Medulla oblongata (tissue), 1 donor: ENCODE measurements around the gene MAP4K2.
"Not testable (repeated sequence)": the region's sequence is repeated elsewhere in the genome, so short reads cannot be mapped to it uniquely, and the experiment has no call there.

Experiments
- DNase-seq: peaks from one replicate; pipeline ENCODE4 v3.0.0-alpha.2; 2015; ENCODE audit errors: extremely low spot score

The MAP4K2 gene

DNA sequence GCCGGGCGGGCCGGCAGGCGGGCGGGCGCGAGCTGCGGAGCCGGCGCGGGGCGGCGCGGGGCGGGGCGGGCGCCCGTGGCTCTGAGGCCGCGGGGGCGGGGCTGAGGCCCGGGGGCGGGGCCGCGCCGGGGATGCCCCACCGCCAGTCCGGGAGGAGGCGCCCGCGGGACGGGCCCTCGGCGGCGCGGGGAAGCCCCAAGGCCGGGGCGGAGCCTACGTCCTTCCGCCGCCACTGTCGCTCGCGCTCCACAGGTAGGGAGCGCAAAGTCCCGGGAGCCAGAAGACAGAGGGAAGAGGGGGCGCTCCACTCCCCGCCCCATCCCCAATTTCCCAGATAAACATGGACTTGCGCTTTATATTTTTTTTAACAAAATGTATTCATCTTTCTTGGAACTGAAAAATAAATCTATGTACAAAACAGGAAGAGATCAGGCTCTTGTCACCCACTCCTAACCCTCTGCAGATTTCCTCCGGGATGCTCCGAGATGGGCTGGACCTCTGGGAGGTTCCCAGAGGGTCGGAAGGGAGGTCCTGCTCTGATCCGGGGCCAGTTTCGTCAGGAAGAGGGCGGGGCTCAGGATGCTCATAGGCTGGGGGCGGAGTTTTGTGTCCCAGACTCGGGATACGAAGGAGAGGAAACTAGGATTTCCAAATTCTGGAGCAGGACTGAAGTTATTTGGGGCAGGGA, at the start of gene MAP4K2:
Gene MAP4K2, minus strand, starts transcription at position 57 of the 688 bp plus-strand sequence. CDS start 65 bp downstream, outside the sequence.
- peak; percentile 92 for DNase-seq

DNA sequence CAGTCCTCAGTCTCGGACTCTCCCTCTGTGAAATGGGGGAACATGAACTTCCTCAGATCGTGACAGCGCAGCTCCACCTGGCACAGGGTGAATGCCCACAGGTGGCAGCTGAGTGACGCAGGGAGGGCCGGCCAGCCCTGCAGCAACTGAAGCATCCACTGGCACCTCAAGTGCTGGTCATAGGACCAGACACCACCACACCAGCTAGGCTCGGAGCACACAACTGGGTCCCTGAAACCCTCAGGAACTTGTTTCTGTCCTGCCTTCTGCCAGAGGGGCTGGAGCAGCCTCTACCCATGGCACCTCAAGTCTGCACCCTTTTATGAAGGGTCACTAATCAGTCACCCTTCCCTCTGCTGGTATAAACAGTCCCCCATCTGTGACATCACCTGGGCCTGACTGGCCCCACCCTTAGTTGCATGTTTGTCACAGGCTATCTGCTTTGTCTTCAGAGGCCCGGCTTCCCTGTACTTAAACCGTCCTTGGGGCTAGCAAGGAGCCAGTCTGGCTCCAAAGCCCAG, 48.9 kb upstream of the MAP4K2 start:
- DNase-seq, result no peak

DNA sequence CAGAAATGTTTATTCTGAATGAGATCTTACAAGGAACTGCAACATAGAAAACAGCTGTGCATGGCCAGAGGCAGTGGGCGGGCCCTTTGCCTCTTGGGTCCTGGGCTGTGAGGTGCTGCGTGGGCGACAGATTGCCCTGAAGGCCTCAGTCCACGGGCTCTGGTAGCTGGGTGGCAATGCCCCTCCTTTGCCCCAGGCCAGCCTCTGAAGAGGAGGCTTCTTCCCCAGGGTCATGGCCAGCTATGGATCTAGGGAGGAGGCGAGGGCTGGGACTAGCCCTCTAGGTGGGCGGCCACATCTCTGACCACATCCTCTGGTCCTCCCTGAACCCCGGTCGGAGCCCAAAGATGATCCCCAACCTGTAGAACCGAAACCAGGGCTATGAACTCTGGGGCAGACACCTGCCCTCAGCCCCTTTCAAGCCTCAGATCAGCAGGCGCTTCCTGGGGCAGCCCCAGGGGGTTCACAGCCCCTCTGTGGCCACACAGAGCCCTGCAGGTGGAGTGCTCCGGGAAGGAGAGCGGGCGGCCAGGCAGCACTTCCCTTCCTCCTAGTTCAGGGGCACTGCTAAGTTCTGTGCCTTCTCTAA, 48.1 kb upstream of the MAP4K2 start:
- no peak for DNase-seq

DNA sequence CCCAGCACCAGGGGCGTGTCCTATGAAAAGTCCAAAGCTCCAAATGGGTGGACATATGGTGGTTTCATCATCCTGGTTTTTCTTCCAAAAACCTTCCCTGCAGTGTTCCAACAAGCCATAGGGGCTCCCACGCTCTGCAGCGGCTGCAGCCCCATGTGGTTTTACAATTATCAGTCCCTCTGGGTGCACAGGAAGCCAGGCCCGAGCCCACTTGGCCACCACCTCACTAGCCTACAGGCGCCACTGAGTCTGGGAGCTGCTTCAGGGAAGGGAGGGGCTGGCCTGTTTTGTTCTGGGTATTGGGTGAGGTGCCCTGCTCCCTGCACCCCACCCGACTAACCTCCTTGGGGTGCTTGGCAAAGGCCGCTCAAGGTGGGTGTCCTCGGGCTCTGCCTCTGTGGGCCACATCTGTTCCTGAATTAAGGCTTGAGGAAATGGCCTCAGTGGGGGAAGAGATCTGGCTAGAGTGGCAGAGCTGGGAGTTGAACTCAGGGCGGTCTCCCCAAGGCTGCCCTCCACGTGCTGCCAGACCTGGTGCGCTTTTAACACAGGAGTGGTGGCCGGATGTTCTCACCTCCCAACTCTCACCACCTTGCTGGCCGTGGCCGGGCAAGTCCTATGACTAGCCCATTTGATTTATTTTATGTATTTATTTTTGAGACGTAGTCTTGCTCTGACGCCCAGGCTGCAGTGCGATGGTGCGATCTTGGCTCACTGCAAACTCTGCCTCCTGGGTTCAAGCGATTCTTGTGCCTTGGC, 46.8 kb upstream of the MAP4K2 start:
- no peak for DNase-seq

DNA sequence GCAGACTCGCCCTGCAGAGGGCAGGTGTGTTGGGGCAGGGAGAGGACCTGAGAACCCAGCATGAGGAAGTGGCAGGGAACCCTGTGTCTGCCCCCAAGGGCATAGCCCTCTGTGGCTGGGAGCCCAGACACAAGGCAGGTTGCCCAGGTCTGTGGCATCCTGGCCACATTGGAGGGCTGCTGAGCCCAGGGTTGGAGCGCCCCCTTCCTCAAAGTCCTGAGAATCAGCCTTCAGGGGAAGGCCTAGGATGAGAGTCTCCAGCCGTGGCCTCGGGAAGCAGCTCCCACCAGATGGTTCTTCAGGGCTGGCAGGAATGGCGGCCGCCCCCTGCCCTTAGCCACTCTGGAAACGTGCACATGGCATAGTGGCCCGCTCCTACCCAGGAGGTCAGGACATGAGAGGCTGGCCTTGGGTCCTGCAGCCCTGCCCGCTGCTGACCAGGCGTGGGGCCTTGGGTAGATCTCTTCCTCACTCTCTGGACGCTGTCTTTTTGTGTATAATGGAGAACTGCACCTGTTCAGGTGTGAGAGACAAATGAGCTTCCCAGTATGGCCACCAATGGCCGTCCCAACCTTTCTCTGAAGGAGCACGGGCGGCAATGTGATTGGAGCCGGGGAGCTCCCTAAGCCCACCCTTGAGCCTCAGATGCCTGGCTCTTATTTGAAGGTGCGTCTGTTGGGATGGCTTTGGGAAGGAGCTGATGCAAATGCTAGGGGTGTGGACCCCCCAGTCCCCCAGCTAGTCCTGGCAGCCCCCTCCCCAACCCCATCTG, 46.0 kb upstream of the MAP4K2 start:
- DNase-seq, result no peak

DNA sequence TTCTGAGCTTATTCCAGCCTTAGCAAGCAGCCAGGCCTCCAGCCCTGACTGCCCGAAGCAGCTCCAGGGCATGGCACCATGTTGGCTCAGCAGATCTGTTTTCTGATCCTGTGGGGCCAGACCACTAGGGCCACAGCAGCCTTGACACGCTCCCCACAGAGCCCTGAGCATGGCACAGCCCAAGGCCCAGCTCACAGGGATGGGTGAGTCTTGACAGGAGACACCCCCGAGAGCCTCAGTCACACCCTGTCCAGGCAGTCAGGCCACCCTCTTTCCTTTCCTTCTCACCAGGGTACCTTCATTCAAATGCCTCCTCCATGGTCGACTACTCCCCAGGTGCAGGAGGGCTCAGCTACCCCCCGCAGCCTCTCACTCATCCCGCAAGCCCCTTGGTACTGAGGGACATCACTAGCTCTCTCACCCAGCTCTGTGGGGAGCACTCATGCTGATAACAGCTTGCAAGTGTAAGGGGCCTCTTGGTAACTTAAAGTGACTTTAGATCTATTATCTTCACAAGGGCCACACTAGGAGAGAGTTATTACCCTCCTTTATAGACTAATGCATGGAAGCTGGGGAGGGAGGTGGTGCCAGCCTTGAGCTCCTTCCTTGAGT, 45.3 kb upstream of the MAP4K2 start:
- DNase-seq, result no peak

DNA sequence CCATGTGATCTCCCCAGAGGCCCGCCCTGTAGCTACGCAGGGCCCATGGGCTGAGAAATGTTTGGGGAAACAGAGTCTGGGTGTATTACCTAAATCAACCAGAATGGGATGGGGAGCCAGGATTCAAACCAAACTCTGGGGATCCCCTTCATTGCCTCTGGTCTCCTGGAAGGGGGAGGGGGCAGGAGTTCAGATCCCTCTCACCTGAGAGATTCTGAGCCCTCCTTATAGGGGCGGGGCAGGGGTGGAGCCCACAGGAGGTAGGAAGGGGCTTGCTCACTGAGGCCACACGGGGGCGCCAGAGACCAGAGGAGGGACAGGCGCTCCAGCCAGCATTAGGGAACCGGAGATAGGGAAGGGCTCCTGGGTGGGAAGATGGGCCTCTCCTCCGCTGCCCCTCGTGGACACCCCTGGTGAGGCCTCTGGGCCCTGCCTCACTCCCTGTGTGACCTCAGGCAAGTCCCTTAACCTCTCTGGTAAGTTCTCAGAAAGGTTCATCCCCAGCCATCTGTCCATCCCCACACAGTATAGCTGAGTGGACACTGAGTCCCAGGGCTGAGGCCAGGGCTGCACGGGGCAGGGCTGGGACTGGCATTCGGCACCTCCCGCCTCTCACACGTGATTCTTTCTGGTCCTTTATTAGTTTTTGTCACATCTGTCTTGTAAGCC, 44.1 kb upstream of the MAP4K2 start:
- DNase-seq, result peak; percentile 95

DNA sequence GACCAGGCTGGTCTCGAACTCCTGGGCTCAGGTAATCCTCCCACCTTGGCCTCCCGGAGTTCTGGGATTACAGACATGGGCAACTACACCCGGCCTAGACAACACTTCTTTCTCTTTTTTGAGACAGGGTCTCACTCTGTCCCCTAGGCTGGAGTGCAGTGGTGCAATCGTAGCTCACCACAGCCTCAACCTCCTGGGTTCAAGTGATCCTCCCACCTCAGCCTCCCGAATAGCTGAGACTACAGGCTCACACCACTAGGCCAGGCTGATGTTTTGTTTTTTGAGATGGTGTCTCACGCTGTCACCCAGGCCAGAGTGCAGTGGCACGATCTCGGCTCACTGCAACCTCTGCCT, 42.7 kb upstream of the MAP4K2 start:
- DNase-seq, result not testable (repeated sequence)

DNA sequence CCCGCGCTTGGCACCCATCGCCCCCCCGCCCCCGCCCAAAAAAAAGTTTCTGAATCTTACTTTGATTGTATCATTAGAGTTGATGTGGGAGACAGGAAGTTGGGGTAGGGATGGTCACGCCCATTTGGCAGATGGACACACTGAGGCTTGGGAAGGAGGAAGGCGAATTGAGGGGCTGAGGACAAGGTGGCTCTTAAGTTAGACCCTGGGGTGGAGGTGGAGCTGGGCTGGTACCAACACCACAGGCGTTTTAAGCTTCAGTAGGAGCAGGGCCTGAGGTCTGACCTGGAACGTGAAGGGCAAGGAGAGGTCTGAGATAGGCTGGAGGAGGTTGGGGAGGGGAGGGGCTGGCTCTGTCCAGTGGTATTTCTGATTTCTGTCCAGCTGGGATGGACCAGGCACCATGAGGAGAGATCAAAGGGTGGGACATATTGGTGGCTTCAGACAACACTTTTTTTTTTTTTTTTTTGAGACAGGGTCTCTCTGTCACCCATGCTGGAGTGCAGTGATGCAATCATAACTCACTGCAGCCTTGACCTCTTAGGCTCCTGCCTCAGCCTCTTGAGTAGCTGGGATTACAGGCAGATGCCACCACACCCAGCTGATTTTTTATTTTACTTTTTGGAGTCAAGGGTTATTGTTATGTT, 42.2 kb upstream of the MAP4K2 start:
- DNase-seq, result no peak

DNA sequence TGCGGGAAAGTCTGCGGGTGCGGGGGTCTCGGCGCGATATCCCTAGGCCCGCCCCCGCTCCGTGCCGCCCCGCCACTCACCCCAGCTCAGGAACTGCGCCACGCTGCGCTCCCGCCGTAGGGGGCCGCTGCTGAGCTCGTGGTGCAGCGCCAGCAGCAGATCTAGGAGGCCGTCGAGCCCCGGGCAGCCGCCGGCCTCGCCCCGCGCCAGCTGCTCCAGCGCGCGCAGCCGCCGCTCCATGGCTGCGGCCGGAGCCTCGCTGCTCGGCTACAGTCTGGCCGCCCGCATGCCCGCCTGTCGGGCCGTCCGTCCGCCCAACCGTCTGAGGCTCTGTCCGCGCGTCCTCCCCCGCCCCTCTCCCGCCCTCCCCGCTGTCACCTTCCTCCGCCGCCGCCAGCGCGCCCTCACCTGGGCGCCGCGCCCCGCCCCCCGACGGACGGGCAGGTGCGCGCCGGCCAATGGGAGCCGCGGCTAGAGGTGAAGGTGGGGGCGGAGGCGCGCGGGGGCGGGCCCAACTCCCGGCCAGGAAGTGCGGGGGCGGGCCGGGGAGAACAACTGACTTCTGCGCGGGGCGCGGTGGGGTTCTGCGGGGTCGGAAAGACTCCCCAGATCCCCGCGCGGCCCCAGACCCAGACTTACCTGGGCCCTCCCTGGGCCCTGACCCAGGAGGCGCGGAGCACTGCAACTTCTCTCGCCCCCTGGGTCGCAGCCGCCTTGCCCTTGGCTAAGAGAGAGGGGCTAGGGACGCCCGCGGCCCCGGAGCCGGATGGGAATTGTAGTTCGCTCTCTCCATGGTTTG, 41.5 kb upstream of the MAP4K2 start, which contains the start of gene CDC42BPG:
Gene CDC42BPG, minus strand, starts transcription at position 324 of the 799 bp plus-strand sequence. Its CDS starts 84 bp downstream, at position 240.
- no peak for DNase-seq

DNA sequence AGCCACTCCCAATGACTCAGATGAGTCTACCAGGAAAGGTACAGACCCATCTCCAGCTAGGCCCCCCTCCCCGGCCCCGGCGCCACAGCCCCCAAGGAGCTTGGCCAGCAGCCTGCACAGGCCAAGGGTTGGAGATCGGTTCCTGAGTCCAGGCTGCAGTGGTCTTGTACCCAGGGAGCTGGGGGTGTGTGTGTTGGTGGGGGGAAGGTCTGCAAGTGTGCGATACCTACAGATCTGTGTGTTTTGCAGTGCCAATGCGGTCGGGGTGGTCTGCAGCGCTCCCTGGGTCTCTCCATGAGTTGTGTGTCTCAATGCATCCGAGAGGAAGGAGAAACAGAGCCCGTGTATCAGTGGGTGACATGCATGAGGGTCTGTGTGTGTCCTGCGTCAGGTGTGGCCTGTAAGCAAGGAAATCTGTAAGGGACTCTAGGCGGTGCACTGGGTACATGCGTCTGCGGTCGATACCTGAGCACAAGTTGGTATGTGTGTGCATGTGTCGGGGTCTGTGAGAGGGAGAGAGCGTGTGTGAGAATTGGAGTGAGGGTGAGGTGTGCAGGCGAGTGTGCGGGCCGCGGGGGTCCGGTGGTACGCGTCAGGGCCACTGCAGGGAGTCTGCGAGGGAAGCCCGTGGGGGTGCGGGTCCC, 40.8 kb upstream of the MAP4K2 start:
- DNase-seq, result no peak

DNA sequence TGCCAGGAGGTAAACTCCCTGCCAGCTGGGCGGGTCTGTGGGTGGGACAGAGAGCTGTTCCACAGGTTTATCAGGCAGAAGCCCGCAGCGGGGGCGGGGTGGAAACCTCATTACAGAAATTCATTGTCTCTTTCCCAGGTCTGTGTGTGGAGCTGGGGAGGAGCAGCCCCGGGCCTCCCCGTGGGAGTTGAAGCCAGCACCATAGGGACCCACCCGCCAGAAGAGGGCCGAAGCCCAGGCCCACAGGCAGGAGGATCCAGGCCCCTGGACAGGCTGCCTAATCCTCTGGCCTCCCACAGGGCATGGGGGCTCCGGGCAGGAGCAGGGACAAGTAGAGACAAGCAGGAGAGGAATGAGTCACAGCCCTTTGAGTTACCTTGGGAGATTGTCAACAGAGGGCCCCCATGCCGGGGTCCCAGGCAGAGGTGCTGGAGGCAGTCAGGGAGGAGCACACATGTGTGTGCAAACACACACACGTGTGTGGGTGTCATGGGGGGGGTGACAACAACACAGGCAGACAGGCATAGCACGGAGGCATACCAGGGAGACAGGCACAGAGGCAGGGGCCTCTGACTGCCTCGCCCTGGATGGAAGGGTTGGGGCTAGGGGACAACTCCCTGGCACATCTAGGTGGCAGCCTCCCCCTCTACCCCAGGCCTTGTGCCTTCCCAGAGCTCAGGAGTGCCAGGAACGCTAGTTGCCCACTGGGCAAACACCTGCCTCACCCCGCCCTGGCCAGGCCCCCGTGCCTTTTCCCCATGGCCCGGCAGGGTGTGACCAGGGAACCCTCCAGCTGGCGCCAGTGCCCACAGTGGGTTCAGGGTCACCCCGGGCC, 40.1 kb upstream of the MAP4K2 start:
- DNase-seq, result no peak

DNA sequence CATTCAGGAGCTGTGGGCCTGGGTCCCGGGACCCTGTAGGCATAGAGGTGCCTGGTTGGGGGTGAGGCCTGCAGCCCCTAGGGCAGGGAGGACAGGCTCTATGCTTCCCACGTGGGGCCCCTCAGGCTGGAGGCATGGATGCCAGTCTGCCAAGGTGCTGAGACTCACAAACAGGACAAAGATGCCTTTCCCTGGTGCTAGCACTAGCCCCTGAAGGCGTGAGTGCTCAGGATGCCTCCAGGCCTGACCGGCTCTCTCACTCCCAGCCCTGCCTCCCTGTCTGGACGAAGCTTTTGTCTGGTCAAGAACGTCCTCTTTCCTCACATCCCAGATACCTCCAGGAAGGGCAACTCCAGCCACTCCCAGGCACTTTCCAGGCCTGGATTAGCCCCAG, 39.3 kb upstream of the MAP4K2 start:
- DNase-seq, result no peak

DNA sequence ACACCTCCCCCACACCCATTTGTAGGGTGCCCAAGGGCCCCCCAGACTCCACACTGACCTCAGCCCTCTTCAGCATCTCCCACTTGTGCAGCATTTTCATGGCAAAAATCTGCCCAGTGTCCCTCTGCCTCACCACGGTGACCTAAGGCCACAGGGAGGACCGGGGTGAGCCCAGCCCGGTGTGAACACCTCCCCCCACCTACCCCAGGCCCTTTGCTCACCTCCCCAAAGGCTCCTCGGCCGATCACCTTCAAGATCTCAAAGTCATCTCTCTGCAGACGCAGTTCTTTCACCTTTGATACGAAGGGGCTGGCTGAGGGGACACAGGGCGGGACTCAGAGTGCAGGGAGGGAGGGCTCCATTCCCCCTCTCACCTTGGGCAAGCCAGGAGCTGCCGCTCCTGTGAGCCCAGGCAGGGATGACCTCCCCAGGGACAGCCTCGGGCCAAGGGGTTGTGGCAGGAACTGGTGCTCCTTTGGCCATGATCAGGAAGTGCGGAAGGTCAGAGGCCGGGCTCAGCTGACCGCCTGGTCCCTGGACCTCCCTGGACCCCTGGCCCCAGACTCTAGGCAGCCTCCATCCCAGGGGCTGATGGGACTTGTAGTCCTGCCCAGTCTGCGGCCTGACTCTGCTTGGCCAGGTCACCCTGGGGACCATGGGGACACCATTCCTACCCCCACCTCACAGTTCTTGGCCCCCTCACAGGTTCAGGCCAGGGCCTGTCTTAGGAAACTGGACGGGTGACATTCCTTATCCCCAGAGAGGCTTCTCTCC, 38.8 kb upstream of the MAP4K2 start:
- no peak for DNase-seq

DNA sequence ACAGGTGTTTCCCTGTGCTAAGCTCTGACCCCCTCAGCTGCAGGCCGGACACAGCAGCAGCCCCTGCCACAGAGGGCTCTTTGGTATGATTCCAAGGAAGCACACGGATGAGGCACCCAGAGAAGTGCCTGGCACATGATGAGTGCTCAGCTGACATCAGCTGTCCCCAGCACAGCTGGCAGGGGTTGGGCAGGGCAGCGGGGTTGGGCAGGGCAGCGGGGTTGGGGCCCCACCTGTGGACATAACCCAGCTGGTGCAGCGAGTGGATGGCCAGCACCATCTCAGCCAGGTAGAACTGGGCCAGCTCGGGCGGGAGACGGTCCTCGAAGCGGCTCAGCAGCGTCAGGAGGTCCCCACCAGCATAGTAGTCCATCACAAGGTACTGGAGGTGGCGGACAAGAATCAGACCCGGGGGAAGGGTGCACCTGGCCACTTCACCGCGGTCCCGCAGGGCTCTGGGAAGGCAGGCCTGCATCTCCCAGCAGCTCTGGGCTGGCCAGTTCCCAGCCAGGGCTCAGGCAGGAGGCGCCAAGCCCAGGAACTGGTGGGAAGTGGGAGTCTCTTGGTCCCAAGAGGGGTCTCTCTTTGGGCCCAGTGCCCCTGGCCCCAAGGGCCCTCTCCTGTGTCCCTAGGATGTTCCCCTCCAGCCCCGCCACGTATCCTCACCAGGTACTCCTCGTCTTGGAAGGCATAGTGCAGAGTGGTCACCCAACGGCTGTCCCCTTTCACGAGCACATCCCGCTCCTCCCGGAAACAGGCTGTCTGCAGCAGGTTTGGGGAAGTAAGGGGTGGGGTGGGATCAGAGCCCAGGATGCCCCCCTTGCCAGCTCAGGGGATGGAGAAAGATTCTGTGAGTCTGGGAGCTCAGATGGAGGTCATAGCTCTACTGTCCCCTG, 37.1 kb upstream of the MAP4K2 start:
- no peak for DNase-seq

DNA sequence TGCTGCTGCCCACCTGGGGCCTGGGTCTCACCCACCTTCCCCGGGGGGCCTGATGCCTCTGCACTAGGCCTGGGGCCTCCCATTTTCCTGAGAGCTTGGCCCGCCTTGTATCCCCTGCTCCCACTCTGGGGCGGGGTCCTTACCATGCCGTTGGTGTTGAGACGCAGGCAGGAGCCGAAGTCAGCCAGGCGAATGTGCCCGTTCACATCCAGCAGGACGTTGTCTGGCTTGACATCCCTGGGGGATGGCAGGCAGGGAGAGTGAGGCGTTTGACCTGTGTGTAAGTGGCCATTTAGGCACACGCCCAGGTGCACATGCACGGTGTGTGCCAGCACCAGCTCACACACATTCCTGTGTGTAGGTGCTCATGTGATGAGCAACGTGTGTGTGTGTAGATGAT, 36.3 kb upstream of the MAP4K2 start:
- DNase-seq, result no peak
